ENCODE data around the gene ATRX.
"Not testable (repeated sequence)": the region's sequence is repeated elsewhere in the genome, so short reads cannot be mapped to it uniquely, and the experiment has no call there.

DNA sequence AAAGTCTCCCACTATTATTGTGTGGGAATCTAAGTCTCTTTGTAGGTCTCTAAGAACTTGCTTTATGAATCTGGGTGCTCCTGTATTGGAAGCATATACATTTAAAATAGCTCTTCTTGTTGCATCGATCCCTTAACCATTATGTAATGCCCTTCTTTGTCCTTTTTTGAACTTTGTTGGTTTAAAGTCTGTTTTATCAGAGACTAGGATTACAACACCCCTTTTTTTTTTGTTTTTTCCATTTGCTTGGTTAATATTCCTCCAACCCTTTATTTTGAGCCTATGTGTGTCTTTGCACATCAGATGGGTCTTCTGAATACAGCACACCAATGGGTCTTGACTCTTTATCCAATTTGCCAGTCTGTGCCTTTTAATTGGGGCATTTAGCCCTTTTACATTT is 32.1 kb downstream of the ATRX start:
- TF ChIP-seq, protein P1, sequence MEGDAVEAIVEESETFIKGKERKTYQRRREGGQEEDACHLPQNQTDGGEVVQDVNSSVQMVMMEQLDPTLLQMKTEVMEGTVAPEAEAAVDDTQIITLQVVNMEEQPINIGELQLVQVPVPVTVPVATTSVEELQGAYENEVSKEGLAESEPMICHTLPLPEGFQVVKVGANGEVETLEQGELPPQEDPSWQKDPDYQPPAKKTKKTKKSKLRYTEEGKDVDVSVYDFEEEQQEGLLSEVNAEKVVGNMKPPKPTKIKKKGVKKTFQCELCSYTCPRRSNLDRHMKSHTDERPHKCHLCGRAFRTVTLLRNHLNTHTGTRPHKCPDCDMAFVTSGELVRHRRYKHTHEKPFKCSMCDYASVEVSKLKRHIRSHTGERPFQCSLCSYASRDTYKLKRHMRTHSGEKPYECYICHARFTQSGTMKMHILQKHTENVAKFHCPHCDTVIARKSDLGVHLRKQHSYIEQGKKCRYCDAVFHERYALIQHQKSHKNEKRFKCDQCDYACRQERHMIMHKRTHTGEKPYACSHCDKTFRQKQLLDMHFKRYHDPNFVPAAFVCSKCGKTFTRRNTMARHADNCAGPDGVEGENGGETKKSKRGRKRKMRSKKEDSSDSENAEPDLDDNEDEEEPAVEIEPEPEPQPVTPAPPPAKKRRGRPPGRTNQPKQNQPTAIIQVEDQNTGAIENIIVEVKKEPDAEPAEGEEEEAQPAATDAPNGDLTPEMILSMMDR (IDR thresholded peaks at IDR 0.05 in 4 of 5, conservative IDR thresholded peaks at IDR 0.05 in 1 of 5) = not testable (repeated sequence)
- not testable (repeated sequence) for TF ChIP-seq POLR2A (IDR thresholded peaks at IDR 0.05)

All from gastrocnemius medialis (tissue), 4 donors.